Neural progenitor cell (in vitro differentiated cells): ENCODE measurements around the gene COL4A4. TPM values are rescaled to one million over a fixed set of nuclear protein-coding genes. Genes with fewer than 3 reads are reported as not detected.

Experiments used
- DNase-seq: peaks from one replicate; pipeline ENCODE4 v3.0.0-alpha.2; 2016; ENCODE audit warnings: low spot score
- H2AFZ ChIP-seq: fragments of 200-600 bp; sonication (generic); replicated peaks from 2 replicates; pipeline ENCODE4 v1.6.1; 2016; ENCODE audit warnings: antibody characterized with exemption
- H3F3A ChIP-seq: fragments of 200-600 bp; sonication (generic); 2 replicates; pipeline ENCODE4 v1.6.1; 2016; ENCODE audit warnings: antibody characterized with exemption, low read depth
- H3K27ac ChIP-seq: fragments of 200-600 bp; sonication (generic); 2 replicates; pipeline ENCODE4 v1.5.1; 2016; ENCODE audit warnings: mild to moderate bottlenecking
- H3K27me3 ChIP-seq: fragments of 200-600 bp; sonication (generic); 2 replicates; pipeline ENCODE4 v1.6.1; 2016; ENCODE audit warnings: mild to moderate bottlenecking, moderate library complexity
- H3K36me3 ChIP-seq: fragments of 200-600 bp; sonication (generic); 2 replicates; pipeline ENCODE4 v1.5.1; 2016
- H3K4me1 ChIP-seq: fragments of 200-600 bp; sonication (generic); 2 replicates; pipeline ENCODE4 v1.6.1; 2016; ENCODE audit warnings: mixed run types
- H3K4me2 ChIP-seq: fragments of 200-600 bp; sonication (generic); 2 replicates; pipeline ENCODE4 v1.6.1; 2016
- H3K4me3 ChIP-seq: fragments of 200-600 bp; sonication (generic); 2 replicates; pipeline ENCODE4 v1.5.1; 2016
- H3K79me2 ChIP-seq: fragments of 200-600 bp; sonication (generic); 2 replicates; pipeline ENCODE4 v1.6.1; 2016; ENCODE audit warnings: low read depth
- H3K9ac ChIP-seq: fragments of 200-600 bp; sonication (generic); 2 replicates; pipeline ENCODE4 v1.6.1; 2016
- H3K9me3 ChIP-seq: fragments of 200-600 bp; sonication (generic); 2 replicates; pipeline ENCODE4 v1.5.1; 2016; ENCODE audit warnings: low read depth
- H4K20me1 ChIP-seq: fragments of 200-600 bp; sonication (generic); 2 replicates; pipeline ENCODE4 v1.6.1; 2016; ENCODE audit warnings: low read depth
- H3K27ac Mint-ChIP-seq: 3 replicates; pipeline ENCODE4 v1.8.0; 2021; ENCODE audit warnings: mixed read lengths
- H3K27me3 Mint-ChIP-seq: 2 replicates; pipeline ENCODE4 v1.8.0; 2022; ENCODE audit warnings: low read depth, mild to moderate bottlenecking, inconsistent platforms, moderate library complexity, mixed read lengths; ENCODE audit not compliant: insufficient read depth
- H3K36me3 Mint-ChIP-seq: 3 replicates; pipeline ENCODE4 v1.8.0; 2021; ENCODE audit warnings: mixed read lengths
- H3K4me1 Mint-ChIP-seq: 3 replicates; pipeline ENCODE4 v1.8.0; 2021; ENCODE audit warnings: mixed read lengths
- H3K4me3 Mint-ChIP-seq: 3 replicates; pipeline ENCODE4 v1.8.0; 2021; ENCODE audit warnings: mild to moderate bottlenecking, moderate library complexity, mixed read lengths
- H3K9me3 Mint-ChIP-seq: 3 replicates; pipeline ENCODE4 v1.8.0; 2020; ENCODE audit warnings: mixed read lengths
- CTCF ChIP-seq: fragments of 200-600 bp; sonication (generic); IDR thresholded peaks from 2 replicates; pipeline ENCODE4 v1.5.1; 2017; ENCODE audit warnings: antibody characterized with exemption, mild to moderate bottlenecking
- EZH2 ChIP-seq: fragments of 200-600 bp; sonication (generic); IDR thresholded peaks from 2 replicates; pipeline ENCODE4 v1.6.1; 2017; ENCODE audit warnings: antibody characterized with exemption, mild to moderate bottlenecking, moderate library complexity
- EZH2phosphoT487 ChIP-seq: fragments of 200-600 bp; sonication (generic); IDR thresholded peaks from 2 replicates; pipeline ENCODE4 v1.6.1; 2017; ENCODE audit warnings: antibody characterized with exemption
- total RNA-seq: library from RNA; depleted of rRNA; stranded (reverse); fragments of >200 nt; gene quantifications from 2 replicates; pipeline ENCODE4 v1.2.3, GENCODE V29; 2015; ENCODE audit warnings: low replicate concordance

The COL4A4 gene
- total RNA-seq, 1 donor from 2014 or later: 0.60 TPM

- Mint-ChIP-seq H3K4me3 (no peak overlapping the region), H3K4me1 (no peaks in the 10 kb centered on the region), H3K36me3 (no peaks in the 10 kb centered on the region), H3K27ac (no peak overlapping the region), H3K27me3 (peaks cover 9% of the 10 kb centered on the region), H3K9me3 (peaks cover 5% of the 10 kb centered on the region)
- peaks cover 5% of the 10 kb centered on the region for H3K9me3 ChIP-seq
- TF ChIP-seq CTCF: no peak
- no peak for TF ChIP-seq EZH2
- TF ChIP-seq EZH2phosphoT487: no peak
- no peaks in the 10 kb centered on the region for H3K79me2 ChIP-seq
- peak overlapping the region; percentile 48 for H2AFZ ChIP-seq
- H3K4me3 ChIP-seq: no peak overlapping the region
- no peaks in the 10 kb centered on the region for H3K4me1 ChIP-seq
- H3K27ac ChIP-seq: no peak overlapping the region
- no peaks in the 10 kb centered on the region for H3K27me3 ChIP-seq
- H3K4me2 ChIP-seq: no peak overlapping the region
- H3K36me3 ChIP-seq: no peaks in the 10 kb centered on the region
- no peaks in the 10 kb centered on the region for H4K20me1 ChIP-seq
- no peak for DNase-seq
- no peak overlapping the region for H3K9ac ChIP-seq
- H3F3A ChIP-seq: no peaks in the 10 kb centered on the region
Measured at GRCh38 chr2:227152093-227152766, 11.8 kb downstream of the COL4A4 start.

- H3F3A ChIP-seq: no peaks in the 10 kb centered on the region
- peaks cover 5% of the 10 kb centered on the region for H3K9me3 ChIP-seq
- H3K4me3 Mint-ChIP-seq: no peak overlapping the region
- no peak overlapping the region for H3K4me2 ChIP-seq
- H3K27me3 Mint-ChIP-seq: peaks cover 3% of the 10 kb centered on the region
- TF ChIP-seq EZH2phosphoT487: no peak
- no peak for TF ChIP-seq CTCF
- no peak for TF ChIP-seq EZH2
- H3K4me1 ChIP-seq: no peaks in the 10 kb centered on the region
- H2AFZ ChIP-seq: no peak overlapping the region
- no peaks in the 10 kb centered on the region for H3K79me2 ChIP-seq
- no peak overlapping the region for H3K27ac Mint-ChIP-seq
- no peaks in the 10 kb centered on the region for H3K36me3 Mint-ChIP-seq
- no peaks in the 10 kb centered on the region for H3K4me1 Mint-ChIP-seq
- no peak overlapping the region for H3K9ac ChIP-seq
- DNase-seq: no peak
- no peaks in the 10 kb centered on the region for H3K27me3 ChIP-seq
- H3K9me3 Mint-ChIP-seq: peaks cover 5% of the 10 kb centered on the region
- no peaks in the 10 kb centered on the region for H4K20me1 ChIP-seq
- no peak overlapping the region for H3K4me3 ChIP-seq
- H3K36me3 ChIP-seq: no peaks in the 10 kb centered on the region
- no peak overlapping the region for H3K27ac ChIP-seq
Measured at GRCh38 chr2:227150222-227150936, 13.6 kb downstream of the COL4A4 start.

- Histone ChIP-seq H3K4me2 (no peak overlapping the region), H3K9ac (no peak overlapping the region), H3K4me1 (no peaks in the 10 kb centered on the region), H2AFZ (no peak overlapping the region), H3K27me3 (no peaks in the 10 kb centered on the region), H3K36me3 (no peaks in the 10 kb centered on the region), H4K20me1 (no peaks in the 10 kb centered on the region), H3F3A (no peaks in the 10 kb centered on the region), H3K79me2 (no peaks in the 10 kb centered on the region), H3K9me3 (peaks cover 5% of the 10 kb centered on the region), H3K4me3 (no peak overlapping the region), H3K27ac (no peak overlapping the region)
- TF ChIP-seq EZH2: no peak
- TF ChIP-seq EZH2phosphoT487: no peak
- TF ChIP-seq CTCF: no peak
- no peak for DNase-seq
- Mint-ChIP-seq H3K27ac (no peak overlapping the region), H3K27me3 (peaks cover 2% of the 10 kb centered on the region), H3K9me3 (peaks cover 5% of the 10 kb centered on the region), H3K4me1 (no peaks in the 10 kb centered on the region), H3K4me3 (no peak overlapping the region), H3K36me3 (no peaks in the 10 kb centered on the region)
Measured at GRCh38 chr2:227148106-227148505, 15.9 kb downstream of the COL4A4 start.
